ENCODE measurements around the gene PIGO.

The PIGO gene

DNA sequence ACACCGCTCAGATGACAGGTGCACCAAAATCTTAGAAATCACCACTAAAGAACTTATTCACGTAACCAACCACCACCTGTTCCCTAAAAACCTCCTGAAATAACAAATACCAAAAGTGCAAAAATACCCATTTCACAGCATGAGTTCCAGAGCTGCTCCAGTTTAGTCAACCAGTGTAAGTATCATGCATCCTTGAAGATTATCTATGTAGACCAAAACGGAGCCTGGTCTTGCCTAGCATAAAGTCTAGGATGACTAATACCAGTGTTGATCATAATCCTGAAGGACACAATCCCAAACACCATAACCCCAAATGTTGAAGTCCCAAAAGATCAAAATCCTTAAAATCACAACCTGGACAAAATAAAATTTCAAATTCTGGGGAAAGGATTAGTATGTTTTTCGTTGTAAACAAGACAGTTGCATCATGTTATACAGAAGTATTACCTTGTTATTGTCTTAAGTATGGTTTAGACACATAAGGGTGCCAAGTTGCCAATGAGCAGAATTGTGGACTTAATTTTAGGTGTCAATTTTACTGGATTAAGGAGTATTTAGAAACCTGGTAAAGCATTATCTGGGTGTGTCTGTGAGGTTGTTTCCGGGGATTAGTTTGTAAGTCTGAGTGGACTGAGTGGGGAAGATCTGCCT lies 42.1 kb downstream of the PIGO start:
- H3K79me2 ChIP-seq (ENCODE audit: low read length), result no peaks in the 10 kb centered on the region
- no peak overlapping the region for H2AFZ ChIP-seq (ENCODE audit: low read depth, low read length)
- H3K4me3 ChIP-seq (ENCODE audit: low read length), result no peak overlapping the region
- H4K20me1 ChIP-seq (ENCODE audit: insufficient read depth, low read length), result no peaks in the 10 kb centered on the region
- no peaks in the 10 kb centered on the region for H3K9me3 ChIP-seq (ENCODE audit: insufficient read depth, low read length)
- no peaks in the 10 kb centered on the region for H3K4me1 ChIP-seq (ENCODE audit: low read length)
- H3K36me3 ChIP-seq (replicated peaks; ENCODE audit: low read depth, low read length), result peaks cover 65% of the 10 kb centered on the region
- no peak overlapping the region for H3K4me2 ChIP-seq (ENCODE audit: low read length)
- no peak for TF ChIP-seq EZH2phosphoT487 (IDR thresholded peaks at IDR 0.05; ENCODE audit: low read depth)
- TF ChIP-seq, protein P1, sequence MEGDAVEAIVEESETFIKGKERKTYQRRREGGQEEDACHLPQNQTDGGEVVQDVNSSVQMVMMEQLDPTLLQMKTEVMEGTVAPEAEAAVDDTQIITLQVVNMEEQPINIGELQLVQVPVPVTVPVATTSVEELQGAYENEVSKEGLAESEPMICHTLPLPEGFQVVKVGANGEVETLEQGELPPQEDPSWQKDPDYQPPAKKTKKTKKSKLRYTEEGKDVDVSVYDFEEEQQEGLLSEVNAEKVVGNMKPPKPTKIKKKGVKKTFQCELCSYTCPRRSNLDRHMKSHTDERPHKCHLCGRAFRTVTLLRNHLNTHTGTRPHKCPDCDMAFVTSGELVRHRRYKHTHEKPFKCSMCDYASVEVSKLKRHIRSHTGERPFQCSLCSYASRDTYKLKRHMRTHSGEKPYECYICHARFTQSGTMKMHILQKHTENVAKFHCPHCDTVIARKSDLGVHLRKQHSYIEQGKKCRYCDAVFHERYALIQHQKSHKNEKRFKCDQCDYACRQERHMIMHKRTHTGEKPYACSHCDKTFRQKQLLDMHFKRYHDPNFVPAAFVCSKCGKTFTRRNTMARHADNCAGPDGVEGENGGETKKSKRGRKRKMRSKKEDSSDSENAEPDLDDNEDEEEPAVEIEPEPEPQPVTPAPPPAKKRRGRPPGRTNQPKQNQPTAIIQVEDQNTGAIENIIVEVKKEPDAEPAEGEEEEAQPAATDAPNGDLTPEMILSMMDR (IDR thresholded peaks at IDR 0.05; ENCODE audit: low read depth, low read length), result no peak
- no peak overlapping the region for H3K9ac ChIP-seq (ENCODE audit: low read length)
- H3K27me3 ChIP-seq (ENCODE audit: low read depth, low read length), result no peaks in the 10 kb centered on the region
- no peak overlapping the region for H3K27ac ChIP-seq (ENCODE audit: low read length)

- TF ChIP-seq, protein P1 (IDR thresholded peaks at IDR 0.05; ENCODE audit: low read depth, low read length), result peak; percentile 71
- TF ChIP-seq EZH2phosphoT487 (IDR thresholded peaks at IDR 0.05; ENCODE audit: low read depth), result no peak
- Histone ChIP-seq H3K36me3 (replicated peaks; ENCODE audit: low read depth, low read length) (peaks cover 42% of the 10 kb centered on the region), H4K20me1 (ENCODE audit: insufficient read depth, low read length) (no peaks in the 10 kb centered on the region), H3K4me1 (ENCODE audit: low read length) (no peaks in the 10 kb centered on the region), H3K27ac (ENCODE audit: low read length) (no peak overlapping the region), H3K4me2 (ENCODE audit: low read length) (no peak overlapping the region), H3K9ac (ENCODE audit: low read length) (no peak overlapping the region), H3K27me3 (ENCODE audit: low read depth, low read length) (no peaks in the 10 kb centered on the region), H3K9me3 (ENCODE audit: insufficient read depth, low read length) (no peaks in the 10 kb centered on the region), H3K4me3 (ENCODE audit: low read length) (no peak overlapping the region), H2AFZ (ENCODE audit: low read depth, low read length) (no peak overlapping the region), H3K79me2 (ENCODE audit: low read length) (no peaks in the 10 kb centered on the region)
Observed at GRCh38 chr9:35051069-35051967, 45.1 kb downstream of the PIGO start.

DNA sequence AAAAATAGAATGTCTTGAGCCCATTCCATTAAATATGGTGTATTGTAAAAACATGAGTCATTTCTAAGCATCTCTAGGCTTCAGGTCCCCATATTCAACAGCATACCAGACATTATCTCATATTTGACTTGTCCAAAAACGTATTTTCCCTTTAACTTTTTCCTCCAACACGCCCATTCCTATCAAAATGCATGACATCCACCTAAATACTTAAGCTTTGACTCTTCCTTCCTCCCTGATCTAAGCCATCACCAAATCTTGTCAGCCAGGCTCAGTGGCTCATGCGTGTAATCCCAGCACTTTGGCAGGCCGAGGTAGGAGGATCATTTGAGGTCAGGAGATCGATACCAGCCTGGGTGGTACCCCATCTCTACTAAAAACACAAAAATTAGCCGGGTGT lies 47.9 kb downstream of the PIGO start:
- no peaks in the 10 kb centered on the region for H3K27me3 ChIP-seq (ENCODE audit: low read depth, low read length)
- no peaks in the 10 kb centered on the region for H4K20me1 ChIP-seq (ENCODE audit: insufficient read depth, low read length)
- no peaks in the 10 kb centered on the region for H3K9me3 ChIP-seq (ENCODE audit: insufficient read depth, low read length)
- no peak overlapping the region for H2AFZ ChIP-seq (ENCODE audit: low read depth, low read length)
- H3K36me3 ChIP-seq (replicated peaks; ENCODE audit: low read depth, low read length), result peaks cover 26% of the 10 kb centered on the region
- H3K27ac ChIP-seq (ENCODE audit: low read length), result no peak overlapping the region
- H3K4me1 ChIP-seq (ENCODE audit: low read length), result no peaks in the 10 kb centered on the region
- no peak overlapping the region for H3K9ac ChIP-seq (ENCODE audit: low read length)
- TF ChIP-seq, protein P1 (IDR thresholded peaks at IDR 0.05; ENCODE audit: low read depth, low read length), result no peak
- no peak for TF ChIP-seq EZH2phosphoT487 (IDR thresholded peaks at IDR 0.05; ENCODE audit: low read depth)
- H3K4me3 ChIP-seq (ENCODE audit: low read length), result no peak overlapping the region
- H3K4me2 ChIP-seq (ENCODE audit: low read length), result no peak overlapping the region
- H3K79me2 ChIP-seq (ENCODE audit: low read length), result no peaks in the 10 kb centered on the region

DNA sequence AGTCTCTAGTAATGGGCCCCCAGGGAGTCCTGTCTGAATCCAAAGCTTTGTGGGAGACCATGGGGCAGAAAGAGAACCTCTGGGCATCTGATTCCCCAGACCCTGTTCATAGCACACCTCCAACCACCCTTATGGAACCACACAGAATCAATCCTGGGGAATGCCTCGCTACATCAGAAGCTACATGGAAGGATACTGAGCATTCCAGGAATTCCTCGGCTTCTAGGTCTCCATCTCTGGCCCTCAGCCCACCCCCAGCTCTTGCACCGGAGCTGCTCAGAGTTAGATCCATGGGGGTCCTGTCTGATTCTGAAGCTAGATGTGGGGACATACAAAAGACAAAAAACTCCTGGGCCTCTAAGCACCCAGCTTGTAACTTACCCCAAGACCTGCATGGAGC lies 52.3 kb downstream of the PIGO start:
- Histone ChIP-seq H3K79me2 (ENCODE audit: low read length) (no peaks in the 10 kb centered on the region), H3K27ac (ENCODE audit: low read length) (no peak overlapping the region), H4K20me1 (ENCODE audit: insufficient read depth, low read length) (no peaks in the 10 kb centered on the region), H2AFZ (ENCODE audit: low read depth, low read length) (no peak overlapping the region), H3K4me3 (ENCODE audit: low read length) (no peak overlapping the region), H3K4me1 (ENCODE audit: low read length) (peaks cover 5% of the 10 kb centered on the region; the same call in 1 of the 2 replicates), H3K9ac (ENCODE audit: low read length) (no peak overlapping the region), H3K36me3 (replicated peaks; ENCODE audit: low read depth, low read length) (peaks cover 8% of the 10 kb centered on the region), H3K4me2 (ENCODE audit: low read length) (no peak overlapping the region), H3K9me3 (ENCODE audit: insufficient read depth, low read length) (no peaks in the 10 kb centered on the region), H3K27me3 (ENCODE audit: low read depth, low read length) (no peaks in the 10 kb centered on the region)
- TF ChIP-seq, protein P1 (IDR thresholded peaks at IDR 0.05; ENCODE audit: low read depth, low read length), result no peak
- no peak for TF ChIP-seq EZH2phosphoT487 (IDR thresholded peaks at IDR 0.05; ENCODE audit: low read depth)
